22Rv1 (cell line): ENCODE measurements around the gene ADAMTS15.

Experiments
- CTCF ChIP-seq: fragments of 450-650 bp; IDR thresholded peaks from 2 replicates; pipeline ENCODE4 v1.5.1; 2017; ENCODE audit warnings: mild to moderate bottlenecking
- ZFX ChIP-seq: fragments of 450-650 bp; IDR thresholded peaks from 2 replicates; pipeline ENCODE4 v1.6.1; 2017; ENCODE audit warnings: antibody characterized with exemption, borderline replicate concordance

GRCh38 chr11:130487924-130488815 is 39.7 kb downstream of the ADAMTS15 start:
- TF ChIP-seq CTCF: no peak
- no peak for TF ChIP-seq ZFX
